LNCAP (cell line): Measurements from ENCODE around the gene TDP2.

ENCODE experiments used
- TF ChIP-seq, protein P1 (sequence below): fragments of 450-650 bp; IDR thresholded peaks from 2 replicates; pipeline ENCODE4 v1.5.1; 2017; ENCODE audit warnings: mild to moderate bottlenecking

The TDP2 gene

DNA sequence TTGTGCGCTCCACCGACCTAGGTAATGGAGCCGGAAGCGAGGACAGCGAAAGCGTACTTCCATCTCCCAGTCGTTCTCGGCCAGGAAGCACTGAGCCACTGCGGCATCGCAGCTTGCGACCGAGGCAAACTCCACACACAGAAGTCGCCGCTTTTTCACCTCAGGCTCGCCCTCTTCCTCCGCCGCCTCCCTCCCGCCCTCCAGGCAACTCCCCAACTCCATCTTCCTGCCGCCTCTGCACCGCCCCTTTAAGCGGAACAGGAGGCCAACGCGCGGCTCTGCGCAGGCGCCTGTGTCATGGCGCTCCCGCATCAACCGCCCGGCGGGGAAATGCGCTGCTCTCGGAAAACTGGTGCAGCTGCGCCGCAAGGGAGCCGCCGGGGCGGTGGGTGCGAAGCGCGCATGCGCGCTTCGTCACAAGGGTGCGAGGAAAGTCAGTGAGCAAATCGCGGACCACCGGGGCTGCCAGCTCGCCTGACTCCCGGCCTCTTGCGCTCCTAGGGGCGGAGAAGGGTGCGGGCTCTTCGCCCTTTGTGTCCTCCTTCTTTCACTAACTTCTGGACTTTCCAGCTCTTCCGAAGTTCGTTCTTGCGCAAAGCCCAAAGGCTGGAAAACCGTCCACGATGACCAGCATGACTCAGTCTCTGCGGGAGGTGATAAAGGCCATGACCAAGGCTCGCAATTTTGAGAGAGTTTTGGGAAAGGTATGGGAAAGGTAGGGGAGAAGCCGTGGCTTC lies at the start of gene TDP2, which contains the start of gene ACOT13:
TDP2 (minus strand) TSS at position 259 of the 737 bp plus-strand sequence; CDS start at position 222, 37 bp downstream.
ACOT13 (plus strand) TSS at position 437 of the 737 bp plus-strand sequence; CDS start at position 624, 187 bp downstream.
- TF ChIP-seq, protein P1, sequence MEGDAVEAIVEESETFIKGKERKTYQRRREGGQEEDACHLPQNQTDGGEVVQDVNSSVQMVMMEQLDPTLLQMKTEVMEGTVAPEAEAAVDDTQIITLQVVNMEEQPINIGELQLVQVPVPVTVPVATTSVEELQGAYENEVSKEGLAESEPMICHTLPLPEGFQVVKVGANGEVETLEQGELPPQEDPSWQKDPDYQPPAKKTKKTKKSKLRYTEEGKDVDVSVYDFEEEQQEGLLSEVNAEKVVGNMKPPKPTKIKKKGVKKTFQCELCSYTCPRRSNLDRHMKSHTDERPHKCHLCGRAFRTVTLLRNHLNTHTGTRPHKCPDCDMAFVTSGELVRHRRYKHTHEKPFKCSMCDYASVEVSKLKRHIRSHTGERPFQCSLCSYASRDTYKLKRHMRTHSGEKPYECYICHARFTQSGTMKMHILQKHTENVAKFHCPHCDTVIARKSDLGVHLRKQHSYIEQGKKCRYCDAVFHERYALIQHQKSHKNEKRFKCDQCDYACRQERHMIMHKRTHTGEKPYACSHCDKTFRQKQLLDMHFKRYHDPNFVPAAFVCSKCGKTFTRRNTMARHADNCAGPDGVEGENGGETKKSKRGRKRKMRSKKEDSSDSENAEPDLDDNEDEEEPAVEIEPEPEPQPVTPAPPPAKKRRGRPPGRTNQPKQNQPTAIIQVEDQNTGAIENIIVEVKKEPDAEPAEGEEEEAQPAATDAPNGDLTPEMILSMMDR: no peak

GRCh38 chr6:24710519-24711303 lies 44.0 kb upstream of the TDP2 start:
- TF ChIP-seq, protein P1: no peak

- TF ChIP-seq, protein P1: no peak
These were observed 42.5 kb upstream of the TDP2 start for GRCh38 chr6:24709014-24709711.

DNA sequence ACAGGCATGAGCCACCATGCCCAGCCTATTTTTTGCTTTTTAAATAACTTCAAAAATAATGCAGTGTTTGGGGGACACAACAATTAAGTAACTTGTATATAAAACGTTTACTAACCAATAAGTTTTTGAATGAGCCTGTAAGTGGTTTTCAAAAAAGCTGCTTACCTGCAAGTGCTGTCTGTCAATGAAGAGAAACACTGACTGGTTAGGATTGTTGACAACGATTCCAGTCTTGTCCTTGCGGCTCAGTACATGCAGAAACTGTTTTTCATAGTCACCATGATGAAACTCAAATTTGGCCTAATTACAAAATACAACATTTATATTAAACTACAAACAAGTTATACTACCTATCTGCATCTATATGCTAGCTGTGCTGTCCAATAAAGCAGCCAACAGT lies 41.9 kb upstream of the TDP2 start:
- TF ChIP-seq, protein P1: no peak

GRCh38 chr6:24704468-24704867 lies 37.8 kb upstream of the TDP2 start:
- TF ChIP-seq, protein P1: no peak

GRCh38 chr6:24702720-24703282 lies 36.1 kb upstream of the TDP2 start:
- TF ChIP-seq, protein P1: no peak
